GM10847 (cell line): ENCODE data around the gene LILRB3.
A peak's percentile ranks its signal among the peaks of the same experiment; 100 is the strongest.

Experiments used
- POLR2A ChIP-seq: IDR thresholded peaks from 2 replicates; pipeline ENCODE4 v1.6.1; 2011; ENCODE audit not compliant: insufficient read length; ENCODE audit errors: extremely low read depth

Gene LILRB3

DNA sequence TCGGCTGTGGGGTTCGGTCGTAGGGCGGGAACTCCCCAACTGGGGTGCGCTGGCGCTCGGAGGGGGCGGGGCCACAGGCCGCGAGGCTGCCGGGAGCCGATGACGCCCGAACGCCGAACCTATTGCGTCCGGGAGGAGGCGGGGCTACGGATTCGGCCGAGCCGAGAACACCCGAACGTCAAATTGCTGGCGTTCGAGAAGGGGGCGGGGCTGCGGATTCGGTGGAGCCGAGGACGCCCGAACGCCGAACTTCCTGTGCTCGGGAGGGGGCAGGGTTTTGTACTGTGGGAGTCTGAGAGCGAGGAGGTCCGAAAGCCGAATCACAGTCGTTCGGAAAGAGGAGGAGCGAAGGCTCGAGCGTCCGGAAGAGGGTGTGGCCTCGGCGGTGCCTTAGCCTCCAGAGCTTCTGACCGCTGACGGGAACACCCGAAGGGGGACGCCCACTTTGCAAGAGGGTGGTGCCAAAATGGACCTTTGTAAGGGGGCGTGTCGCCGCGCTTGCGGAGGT is 32.2 kb downstream of the LILRB3 start:
- TF ChIP-seq POLR2A: no peak

DNA sequence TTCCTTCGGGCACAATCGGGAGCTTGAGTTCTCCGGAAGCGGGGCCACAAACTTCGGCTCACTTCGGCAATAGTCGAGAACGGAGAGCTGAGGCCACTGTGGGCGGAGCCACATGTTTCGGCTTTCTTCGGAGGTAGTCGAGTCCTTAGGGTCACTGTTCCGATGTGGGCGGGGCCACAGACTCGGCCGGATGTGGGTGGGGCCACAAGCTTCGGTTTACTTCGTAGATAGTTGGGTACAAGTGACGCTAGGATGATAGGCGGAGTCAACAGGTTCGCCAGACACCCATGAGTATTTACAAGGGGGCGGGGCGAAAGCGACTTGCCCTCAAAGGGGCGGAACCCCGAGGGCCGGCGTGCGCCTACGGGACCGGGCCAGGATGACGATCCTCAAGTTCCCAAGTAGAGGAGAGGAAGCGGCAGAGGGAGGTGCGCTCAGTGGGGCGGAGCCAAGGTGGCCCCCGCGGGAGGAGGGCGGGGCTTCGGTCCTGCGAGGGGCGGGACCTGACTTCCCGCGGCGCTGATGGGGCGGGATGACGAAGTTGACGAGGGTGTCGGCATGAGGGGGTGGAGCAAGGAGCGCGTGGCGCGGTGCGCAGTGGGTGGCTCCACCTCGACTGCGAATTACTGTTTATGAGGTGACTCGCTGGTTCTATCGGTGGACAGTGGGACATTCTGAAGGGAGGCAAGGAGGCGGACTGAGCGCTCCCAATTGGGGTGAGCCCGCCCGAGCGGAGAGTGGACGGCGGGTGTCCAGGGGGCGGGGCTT is 32.9 kb downstream of the LILRB3 start:
- TF ChIP-seq POLR2A: peak; percentile 59

DNA sequence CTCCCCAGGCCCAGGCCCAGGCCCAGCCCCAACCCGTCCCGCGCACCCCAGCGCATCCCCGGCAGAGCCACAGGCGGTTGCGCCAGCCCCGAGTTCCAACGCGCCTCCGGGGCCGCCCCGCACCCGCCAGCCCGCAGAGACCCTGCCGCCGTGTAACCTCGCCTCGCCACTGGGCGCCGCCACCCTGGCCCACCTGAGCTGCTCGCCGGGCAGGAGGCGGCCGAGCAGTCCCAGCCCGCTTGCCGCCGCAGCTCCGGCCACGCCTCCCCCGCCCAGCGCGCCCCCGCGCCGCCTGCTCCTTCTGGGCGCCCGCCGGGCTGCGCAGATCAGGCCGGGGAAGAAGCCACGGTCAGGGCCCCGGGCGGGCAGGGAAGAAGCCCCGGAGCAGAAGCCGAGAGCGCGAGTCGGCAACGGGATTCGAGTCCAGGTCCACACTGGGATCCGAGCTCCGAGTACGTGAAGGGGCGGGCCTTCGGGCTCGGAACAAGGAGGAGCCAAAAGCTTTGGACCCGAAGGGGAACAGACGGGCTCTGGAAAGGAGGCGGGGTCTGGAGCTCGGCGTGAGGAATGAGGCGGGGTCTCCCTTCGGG is 33.6 kb downstream of the LILRB3 start, which contains the start of gene MBOAT7:
Gene MBOAT7 (minus strand): TSS at position 436 of the 590 bp plus-strand sequence. CDS start 1,072 bp downstream, outside the sequence.
- peak; percentile 45 for TF ChIP-seq POLR2A

DNA sequence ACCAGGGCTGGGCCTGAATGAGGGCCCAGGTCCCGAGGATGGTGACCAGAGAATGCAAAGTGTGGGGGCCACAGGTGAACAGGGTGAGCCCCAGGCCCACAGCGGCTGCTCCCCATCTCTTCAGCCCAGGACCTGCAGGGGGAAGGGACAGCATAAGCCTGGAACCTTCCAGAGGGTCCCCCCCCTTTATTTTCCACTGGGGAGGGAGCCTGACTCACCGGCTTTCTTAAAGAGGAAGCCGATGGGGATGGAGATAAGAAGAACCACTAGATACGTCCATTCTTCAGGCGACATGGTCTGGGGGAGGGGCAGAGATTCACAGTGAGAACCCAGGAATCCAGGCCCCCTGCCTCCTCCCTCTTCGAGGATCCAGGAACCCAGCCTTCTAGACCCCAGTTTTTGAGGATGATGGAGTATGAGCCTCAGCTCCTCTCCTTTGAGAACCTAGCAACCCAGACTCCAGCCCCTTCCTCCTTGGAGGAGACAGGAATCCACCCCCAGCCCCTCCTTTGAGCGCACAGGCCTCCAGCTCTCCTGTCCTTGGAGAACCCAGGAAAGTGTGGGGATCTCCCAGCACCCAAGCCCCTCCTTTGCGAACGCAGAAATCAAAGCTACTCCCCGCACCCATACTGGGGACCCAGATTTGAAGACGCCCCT is 34.5 kb downstream of the LILRB3 start:
- TF ChIP-seq POLR2A: no peak

DNA sequence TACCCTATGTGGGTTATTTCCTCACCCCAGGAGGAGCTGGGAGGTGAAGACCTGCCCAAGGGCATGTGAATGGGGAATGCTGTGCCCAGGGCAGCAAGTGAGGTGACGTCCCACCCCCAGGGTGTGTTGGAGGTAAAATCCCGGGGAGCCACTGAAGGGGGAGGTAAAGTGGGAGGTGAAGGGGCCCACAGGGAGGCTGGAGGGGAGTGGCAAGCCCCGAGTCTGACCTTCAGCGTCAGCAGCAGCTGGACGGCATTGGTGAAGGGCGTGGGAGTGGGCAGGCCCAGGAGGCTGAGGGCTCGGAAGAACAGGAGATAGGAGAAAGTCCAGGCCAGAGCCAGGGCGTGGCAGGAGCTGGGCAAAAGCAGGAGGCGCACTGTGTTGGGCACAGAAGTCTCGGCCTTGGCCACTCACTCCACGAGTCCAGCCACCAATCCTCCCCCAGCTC is 35.8 kb downstream of the LILRB3 start:
- no peak for TF ChIP-seq POLR2A

DNA sequence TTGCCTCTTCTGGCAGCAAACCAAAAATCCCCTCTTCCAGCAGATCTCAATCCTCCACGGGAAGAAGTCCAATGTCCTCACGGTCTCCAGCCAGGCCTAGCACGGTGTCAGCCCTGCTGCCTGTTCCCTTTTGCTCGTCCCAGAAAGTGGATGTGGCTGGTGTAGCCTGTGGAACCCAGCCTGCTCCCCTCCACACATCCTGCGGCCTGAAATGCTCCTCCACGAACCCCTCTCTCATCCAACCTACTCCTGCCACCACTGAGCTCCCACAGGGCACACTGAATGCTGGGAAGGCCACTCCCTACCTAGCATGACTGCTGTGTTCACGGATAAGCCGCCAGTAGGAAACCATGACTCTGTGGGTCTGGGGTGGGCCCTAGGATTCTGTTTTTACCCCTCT is 36.5 kb downstream of the LILRB3 start:
- TF ChIP-seq POLR2A: no peak

DNA sequence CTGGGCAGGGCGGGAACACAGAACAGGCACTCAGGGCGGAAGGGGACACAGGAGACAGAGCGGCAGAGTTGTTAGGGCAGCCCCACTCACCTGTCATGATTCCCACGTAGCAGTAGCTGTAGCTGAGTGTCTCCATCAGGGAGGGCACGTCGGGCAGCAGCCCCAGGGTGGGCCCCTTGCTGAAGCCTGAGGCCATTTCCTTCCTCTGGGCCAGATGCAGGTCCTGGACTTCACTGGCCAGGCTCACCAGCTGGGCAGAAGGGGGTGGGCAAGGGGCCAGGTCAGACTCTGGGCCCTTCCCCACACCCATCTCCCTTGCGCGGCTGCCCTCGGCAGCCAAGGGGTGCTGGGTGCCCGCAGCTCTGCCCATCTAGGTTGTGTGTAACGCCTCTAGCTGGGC is 39.4 kb downstream of the LILRB3 start:
- no peak for TF ChIP-seq POLR2A

DNA sequence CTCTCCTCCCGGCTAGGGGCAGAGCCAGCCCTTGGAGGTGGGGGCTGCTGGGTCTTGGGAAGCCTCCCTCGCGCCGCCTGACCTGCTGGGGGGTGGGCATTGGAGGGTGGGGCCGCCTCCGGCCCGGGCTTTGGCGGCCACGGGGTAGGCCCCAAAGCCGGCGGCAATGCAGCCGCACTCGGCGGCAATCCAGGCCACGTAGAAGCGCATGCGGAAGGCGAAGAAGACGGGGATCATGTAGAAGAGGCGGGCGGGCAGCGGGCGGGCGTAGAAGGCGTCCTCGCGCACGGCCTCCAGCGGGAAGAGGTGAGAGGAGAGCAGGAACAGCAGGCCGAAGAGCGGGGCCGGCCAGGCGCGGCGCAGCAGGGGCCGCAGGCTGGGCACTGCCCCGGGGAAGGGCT is 42.1 kb downstream of the LILRB3 start:
- no peak for TF ChIP-seq POLR2A

DNA sequence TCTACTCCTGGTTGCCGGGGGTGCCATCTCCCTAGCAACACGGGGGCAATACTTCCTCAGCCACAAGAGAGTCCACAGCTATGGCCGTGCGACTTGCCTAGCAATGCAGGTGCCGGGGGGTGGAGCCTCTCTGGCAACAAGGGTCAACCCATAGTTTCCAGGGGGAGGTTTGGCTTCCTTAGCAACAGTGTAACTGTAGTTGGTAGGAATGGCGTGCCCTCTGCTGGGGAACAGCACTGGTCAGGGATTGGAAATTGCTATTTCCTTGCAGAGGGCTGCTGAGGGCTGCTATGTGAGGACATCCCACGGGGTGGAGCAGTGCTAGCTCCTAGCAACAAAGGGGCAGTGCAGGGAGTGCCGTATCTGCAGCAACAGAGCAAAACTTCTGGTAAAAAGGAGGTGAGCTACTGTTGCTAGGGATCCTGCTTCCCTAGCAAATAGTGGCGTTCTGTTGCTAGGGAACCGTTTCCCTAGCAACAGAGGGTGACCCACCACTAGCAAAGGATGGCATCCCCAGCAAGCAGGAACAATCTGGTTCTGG is 42.8 kb downstream of the LILRB3 start:
- no peak for TF ChIP-seq POLR2A

DNA sequence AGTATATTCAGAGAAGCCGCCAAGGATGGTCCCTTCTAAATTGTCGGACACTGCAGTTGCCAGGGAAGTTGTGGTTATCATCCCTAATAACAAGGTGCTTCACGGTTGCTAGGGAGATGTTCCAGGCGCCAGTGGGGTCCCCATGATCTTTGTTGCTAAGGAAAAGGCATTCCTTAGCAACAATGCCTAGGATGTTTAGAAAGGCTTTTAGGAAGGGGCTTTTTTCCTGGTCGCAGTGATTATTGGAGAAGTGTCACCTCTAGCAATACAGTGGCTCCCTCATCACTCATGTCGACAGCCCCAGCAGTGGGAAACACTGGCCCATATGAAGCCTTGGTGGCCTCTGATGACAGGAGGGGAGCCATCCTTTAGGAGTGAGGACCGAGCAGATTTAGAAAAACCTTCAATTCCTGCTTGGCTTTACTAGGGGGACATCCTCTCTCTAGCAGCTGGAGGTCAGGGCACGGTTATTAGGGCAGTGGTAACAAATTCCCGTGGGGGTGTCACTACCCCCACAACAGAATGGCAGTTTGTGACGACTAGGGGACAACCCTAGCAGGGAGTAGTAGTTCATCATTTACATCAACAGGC is 43.5 kb downstream of the LILRB3 start:
- no peak for TF ChIP-seq POLR2A

DNA sequence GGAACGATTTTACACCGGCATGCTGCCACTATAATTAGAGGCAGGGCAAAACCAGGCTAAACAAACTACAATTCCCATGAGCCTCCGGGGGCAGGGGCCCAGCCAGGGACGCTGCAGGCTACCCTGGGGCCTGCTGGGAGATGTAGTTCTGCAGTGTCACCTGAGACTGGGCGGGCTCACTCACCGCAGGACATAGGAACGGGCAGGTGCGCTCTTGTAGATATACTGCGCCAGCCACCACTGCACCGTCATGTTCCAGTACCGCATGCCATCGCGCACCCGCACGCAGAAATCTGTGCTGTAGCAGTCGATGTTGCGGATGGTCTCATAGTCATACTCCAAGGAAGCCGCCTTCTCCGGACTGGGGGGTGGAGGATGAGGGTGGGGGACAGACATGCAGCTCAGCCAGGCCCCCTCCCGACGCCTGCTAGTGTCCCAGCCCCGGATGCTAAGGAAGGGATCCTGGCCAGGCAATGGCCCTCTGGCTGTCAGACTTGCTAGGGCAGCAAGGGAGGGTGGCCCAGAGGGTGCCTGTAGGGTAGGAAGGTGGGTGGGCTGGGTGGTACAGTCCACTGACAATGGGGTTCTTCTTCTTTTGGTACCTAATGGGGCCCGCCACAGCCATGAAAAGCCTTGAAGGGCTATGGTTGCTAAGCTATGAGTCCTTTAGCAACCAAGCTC is 44.1 kb downstream of the LILRB3 start:
- TF ChIP-seq POLR2A: no peak

DNA sequence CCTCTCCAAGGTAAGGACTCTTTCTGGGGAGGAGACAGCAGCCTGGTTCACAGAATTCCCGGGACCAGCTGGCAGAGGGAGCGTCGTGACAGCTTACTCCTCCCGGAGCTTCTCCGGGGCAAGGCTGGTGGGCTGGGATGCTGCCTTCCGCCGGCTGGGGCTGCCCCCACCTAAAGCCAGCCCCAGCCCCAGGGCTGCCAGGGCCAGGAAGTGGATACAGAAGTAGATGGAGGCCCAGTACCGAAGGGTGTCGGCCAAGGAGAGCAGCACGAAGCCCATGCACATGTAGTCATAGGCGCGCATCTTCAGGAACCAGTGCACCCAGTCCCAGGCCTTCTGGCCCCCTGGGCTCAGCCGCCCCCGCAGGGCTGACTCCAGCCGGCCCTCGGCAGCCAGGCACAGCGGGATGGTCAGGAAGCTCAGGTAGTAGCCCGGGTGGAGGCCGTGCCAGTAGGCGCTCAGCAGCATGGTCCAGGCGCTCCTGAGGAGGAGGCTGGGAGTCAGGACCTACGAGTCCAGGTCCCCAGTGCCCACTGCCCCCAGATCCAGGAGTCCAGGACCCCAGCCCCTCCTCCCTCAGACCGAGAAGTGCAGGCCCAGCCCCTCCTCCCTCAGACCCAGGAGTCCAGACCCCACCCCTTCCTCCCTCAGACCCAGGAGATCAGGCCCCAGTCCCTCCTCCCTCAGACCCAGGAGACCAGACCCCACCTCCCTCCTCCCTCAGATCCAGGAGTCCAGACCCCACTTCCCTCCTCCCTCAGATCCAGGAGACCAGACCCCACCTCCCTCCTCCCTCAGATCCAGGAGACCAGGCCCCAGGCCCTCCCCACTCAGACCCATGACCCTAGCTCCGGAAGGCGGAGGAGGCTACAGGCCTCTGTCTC is 48.6 kb downstream of the LILRB3 start:
- no peak for TF ChIP-seq POLR2A

DNA sequence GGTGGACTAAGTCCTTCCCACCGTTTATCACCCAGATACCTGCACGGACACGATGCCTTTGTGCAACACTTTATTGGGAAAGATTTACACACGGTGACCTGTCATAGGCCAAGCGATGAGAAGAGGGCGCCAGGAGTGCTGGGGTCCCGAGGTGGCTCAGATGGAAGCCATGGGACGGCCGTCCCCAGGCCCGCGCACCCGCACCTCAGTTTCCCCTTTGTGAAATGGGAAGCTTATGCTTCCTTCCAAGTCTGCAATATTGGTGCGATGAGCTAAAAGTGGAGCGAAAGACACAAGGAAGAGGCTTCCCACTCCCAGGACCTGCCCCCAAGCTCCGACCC is 49.5 kb downstream of the LILRB3 start:
- no peak for TF ChIP-seq POLR2A
